ENCODE data around the gene SCN3A.
A peak's percentile ranks its signal among the peaks of the same experiment; 100 is the strongest.

Gene SCN3A

DNA sequence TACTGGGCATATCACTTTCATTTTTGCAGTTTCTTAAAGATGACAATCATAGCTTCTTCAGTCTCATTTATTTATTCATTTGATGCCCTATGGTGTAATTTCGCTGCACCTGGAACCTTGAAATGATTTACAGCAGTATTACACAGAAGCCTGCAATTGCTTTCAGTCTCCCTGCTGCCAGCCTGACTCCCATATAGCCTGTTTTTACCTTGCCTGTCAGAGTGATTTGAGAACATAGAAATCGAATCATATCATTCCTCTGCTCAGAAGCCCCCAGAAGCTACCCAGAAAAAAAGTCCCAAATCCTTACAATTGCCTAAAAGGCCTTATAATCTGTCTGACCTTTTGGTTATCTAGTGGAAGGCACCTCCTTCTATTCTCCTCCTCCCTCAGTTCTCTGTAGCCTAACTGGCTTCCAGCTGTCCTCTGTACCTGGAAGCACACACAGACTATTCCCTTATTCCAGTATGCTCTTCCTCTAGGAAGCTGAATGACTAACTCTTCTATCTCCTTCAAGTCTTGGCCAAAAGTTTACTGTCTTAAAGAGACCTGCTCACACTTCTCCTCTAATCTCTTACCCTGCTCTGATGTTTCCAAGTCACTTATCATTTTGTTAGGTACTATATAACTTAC is 12.6 kb downstream of the SCN3A start:
- no peak for DNase-seq

DNA sequence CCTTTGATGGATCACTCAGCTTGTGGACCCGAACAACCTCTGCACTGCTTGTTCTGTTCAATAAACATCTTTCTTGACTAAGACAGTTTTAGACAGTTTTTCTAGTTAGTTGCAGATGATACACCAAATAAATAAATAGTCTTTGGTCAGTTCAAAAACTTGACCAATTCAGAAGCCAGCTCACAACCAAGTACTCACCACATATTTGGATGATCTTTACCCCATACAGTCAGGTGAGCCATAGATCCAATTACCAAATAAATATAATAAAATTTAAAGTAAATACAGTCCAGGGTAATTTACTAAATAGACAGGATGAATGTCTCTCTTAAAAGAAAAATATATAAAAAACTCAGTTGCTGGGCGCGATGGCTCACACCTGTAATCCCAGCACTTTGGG is 18.2 kb downstream of the SCN3A start:
- no peak for DNase-seq

DNA sequence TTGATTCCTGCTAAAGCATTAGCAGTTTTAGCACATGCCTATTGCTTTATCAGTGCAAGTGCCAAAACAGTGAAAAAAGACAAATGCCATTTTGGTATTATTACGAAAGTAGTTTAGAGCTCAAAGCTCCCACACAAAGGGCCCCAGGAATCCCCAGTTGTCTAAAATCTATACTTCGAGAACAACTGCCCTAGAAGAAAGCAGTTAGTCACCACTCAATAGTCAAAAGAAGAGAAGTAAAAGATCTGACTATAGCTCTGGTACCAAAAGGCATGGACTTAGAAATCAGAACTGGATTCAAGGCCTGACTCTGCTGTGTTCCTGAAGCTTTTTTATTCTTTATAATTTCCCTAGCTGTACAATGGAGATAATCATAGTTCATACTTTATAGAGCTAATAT is 21.8 kb downstream of the SCN3A start:
- no peak for DNase-seq

DNA sequence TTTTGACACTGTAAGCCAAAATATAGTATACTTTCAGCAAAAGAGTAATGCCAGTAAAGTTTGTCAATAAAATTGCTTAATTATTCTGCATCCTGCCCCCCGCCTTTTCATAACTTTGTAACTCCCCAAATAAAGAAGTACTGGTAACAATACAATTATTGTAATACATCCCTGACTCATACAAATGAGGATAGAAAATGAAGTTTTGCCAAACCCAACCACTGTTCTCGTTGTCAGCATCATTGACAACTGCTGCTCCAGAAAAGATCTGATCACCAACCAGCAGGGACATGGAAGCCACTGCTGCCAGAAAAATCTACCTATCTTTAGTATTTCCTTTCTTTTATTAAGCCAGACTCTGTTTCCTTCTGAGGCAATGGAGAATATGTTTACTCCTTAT is 27.1 kb downstream of the SCN3A start:
- no peak for DNase-seq

DNA sequence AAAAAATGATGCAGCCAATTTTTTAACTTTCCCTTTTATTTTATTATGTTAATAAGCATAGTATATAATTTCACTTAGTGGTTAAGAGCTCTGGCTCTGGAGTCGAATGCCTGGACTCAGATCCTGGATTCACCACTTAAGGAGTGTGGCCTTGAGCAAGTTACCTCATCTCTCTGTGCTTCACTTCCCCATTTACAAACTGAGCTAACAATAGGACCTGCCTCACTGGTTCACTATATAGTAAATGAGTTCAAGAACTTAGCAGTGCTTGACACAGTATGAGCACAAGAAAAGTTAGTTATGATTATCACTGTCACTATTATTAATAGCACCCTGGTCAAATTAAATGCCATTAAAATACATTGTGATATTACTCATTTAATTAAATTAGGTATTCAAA is 30.6 kb downstream of the SCN3A start:
- no peak for DNase-seq

DNA sequence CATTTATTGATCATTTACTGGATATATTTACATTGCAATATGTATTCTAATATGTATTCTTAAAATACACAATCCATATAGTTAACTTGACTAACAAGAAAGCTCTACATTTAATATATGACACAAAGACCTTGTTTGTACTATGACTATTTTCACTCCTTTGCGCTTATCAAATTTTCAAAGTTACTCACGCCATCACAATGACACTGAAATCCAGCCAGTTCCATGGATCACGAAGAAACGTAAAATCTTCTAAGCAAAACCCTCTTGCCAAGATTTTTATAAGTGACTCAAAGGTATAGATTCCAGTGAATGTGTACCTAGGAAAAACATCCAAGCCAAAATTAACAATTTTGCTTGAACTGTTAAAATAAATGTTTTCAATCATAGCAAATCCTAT is 39.6 kb downstream of the SCN3A start:
- DNase-seq: no peak

DNA sequence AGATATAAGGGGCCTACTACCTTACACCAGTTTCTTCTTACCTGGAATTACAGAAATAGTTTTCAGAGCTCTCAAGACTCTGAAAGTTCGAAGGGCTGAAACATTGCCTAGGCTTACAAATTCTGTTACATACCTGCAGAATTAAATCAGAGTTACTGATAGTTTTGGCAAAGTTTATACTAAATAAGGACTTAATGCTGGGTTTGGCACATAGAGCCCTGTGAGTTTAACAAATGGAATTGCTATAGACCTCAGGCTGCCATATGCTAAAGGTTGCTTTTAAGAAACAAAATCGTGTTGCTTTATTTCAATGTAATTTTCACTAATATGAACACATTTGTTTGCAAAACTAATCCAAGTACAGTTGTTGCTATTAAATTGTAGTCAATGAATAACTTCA is 40.1 kb downstream of the SCN3A start:
- DNase-seq: no peak

DNA sequence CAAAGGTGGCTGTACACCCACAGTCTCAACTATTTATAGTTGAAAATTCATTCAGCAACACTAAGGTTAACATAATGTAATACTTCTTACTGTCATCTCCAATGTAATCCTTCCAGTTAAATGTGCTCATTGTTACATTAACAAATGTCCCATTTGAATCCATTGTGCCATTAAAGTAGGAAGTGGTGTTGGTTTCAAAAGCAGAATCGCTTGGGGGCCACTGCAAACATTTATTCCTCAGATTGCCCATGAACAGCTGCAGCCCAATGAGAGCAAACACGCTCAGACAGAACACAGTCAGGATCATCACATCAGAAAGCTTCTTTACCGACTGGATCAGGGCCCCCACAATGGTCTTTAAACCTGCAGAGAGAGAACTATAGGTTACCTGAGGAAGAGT is 41.4 kb downstream of the SCN3A start:
- DNase-seq: no peak

DNA sequence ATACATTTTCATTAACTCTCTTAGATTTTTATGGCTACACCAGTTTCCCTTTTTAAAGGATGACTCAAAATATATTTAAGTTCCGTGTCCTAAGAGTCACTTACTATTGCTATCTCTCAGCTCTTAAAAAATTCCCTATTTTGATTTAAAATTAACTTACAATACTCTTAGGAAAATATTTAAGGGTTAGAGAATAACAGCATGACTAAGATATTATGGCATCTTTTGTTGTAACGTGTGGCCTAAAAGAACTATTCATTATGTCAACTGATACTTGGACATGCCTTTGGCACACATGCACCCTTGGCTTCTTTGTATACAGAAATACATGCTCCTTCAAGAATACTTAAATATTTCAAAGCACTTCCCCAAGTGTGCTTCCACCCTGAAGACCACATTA is 42.3 kb downstream of the SCN3A start:
- no peak for DNase-seq

DNA sequence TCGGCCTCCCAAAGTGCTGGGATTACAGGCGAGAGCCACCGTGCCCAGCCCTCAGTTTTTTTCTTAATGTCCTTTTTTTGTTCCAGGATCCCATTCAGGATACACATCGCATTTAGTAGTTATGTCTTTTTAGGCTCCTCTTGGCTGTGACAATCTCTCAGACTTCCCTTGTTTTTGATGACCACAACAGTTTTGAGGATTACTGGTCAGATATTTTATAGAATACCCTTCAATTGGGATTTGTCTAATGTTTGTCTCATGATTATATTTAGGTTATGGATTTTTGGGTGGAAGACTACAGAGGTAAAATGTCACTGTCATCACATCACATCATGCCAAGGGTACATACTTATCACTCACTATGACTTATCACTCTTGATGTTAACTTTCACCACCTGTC is 46.7 kb downstream of the SCN3A start:
- no peak for DNase-seq

DNA sequence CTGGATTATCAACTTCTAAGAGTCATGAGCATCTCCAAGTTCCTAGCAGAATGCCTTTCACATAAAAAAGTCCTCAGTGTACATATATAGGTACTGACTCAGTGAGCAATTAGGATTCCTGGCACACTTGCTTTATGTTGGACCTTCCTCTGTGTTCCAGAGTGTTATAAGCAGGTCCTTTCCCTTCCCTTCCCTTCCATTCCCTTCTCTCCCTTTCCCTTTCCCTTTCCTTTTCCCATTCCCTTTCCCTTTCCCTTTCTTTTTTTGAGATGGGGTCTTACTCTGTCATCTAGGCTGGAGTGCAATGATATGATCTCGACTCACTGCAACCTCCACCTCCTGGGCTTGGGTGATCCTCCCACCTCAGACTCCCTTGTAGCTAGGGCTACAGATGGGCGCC is 48.7 kb downstream of the SCN3A start:
- no peak for DNase-seq

DNA sequence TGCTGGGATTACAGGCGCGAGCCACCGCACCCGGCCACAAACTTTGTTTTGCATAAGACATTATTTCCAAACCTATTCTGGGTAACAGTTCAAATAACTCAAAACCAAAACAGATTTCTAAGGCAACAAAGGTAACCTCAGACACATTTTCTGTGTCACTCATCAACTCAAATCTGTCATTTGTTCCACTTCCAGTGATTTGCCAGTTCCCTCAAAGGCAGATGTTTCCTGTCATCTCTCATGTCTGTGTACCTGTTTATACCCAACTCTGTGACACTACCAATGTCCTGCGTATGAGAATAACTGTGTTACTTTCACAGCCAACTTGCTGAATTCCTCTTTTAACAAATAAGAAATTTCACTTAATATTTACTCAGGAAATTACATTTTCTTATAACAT is 54.4 kb downstream of the SCN3A start:
- DNase-seq: peak in 1 of 5 experiments; percentile 0

DNA sequence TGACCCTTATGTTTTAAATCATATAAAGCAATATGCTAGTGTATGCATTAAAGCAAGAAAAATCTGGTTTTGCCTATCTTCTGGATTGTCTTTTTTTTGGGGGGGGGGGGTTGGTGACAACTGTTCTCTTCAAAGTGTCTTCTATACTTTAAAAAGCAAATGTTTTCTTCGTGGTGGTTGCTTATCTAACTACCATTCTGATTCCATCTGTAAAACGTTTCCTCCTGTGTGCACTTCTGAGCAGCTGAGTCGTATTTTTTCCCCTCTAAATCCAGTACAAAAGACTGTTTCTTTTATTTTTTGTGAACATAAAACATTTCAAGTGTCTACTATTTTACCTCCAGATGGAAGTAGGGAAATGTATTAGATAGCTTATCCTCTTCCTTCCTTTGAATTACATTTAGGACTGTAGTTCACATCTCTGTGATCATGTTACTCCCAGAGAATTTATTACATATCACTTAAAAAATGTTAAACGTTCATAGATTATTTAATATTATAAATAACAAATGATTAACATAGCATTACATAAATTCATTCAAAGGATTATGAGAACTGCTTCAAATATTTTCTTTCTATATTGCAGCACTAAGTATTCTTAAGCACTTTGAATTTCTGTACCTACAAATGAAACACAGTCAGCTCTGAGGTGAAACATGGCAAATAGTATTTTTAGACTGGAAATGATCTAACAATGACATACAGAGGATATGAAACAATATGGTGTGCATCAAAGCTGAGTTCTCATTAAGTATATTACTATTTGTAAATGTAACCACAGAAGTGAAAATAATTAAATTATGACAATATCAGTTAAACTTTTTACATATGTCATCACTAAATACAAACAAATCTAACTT is 56.4 kb downstream of the SCN3A start:
- DNase-seq: no peak

DNA sequence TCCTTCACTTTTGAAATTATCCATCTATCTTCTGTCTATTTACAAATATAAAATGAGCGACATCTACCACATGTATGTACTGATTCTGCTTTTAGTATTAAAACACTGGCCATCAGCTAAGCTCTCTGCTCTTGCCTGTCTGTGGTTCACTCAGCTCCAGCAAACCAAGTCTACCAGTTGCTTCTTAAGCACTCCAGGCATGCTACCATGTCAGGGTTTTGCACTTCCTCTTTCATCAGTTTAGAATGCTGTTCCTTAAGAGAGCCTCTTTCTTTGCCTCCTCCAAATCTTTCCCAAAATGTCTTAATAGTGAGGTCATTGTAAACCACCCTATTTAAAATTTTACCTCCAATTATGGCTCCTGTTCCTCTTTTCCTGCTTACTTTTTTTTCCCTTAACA is 59.5 kb downstream of the SCN3A start:
- DNase-seq: no peak

DNA sequence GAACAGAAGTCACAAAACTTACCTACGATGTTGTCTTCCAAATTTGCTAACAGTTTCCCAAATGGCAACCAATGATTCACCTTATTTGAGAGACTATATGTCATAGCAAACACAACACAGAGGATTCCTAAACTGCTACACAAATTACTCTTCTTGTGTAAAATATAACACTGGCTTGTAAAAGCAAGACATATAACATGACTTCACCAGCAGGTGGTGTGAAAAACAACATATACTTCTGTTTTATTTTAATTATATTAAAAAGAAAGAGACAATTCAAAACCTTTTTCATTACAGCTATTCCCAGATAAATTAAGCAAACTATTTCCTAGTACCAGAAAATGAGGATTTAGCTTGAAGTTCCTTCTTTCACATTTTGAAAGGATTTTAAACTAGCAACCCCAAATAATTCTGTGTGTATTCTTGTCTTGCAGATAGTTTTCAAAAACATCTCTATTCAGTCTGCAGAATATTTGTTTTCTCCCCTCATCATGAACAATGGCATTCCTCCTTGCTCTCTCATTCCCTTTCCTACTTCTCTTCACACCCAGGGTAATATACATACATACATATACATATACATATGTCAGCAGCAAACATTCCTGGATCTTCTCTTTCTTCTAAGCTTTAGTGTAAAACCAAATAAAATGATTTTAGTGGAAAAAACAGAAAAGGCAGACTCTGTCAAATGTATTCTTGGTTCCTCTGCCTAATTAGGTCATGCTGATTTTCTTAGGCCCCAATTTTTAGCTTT is 62.1 kb downstream of the SCN3A start:
- DNase-seq: no peak

DNA sequence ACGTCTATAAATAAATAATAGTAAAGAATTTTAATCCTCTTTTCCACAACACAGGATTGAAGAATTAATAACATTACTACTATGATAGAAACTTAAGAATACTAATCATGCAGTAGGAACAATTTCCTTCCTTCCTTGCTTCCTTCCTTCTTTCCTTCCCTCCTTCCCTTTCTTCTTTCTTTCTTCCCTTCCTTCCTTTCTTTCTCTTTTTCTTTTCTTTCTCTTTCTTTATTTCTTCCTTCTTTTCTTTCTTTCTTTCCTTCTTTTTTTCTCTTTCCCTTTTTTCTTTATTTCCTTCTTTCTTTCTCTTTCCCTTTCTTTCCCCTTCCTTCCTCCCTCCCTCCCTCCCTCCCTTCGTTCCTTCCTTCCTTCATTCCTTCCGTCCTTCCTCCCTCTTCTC is 77.6 kb downstream of the SCN3A start:
- no peak for DNase-seq

DNA sequence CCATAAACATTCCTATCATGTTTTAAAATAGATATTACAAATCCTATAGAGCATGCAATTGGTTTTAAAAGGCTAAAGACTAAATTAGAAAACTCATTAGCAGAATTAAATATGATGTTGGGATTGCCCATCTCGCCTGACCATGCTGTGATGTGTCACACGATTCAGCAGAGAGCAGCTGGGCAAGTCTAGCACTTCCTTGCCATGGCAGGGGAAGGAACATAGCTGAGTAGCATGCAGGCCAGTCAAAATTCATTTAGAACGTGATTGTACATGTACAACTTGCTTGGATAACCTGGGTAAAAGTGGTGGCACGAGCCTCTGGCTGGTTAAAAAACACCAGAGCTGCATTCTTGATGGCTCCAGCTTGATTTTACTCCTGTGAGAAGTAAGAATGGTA is 81.3 kb downstream of the SCN3A start:
- no peak for DNase-seq

DNA sequence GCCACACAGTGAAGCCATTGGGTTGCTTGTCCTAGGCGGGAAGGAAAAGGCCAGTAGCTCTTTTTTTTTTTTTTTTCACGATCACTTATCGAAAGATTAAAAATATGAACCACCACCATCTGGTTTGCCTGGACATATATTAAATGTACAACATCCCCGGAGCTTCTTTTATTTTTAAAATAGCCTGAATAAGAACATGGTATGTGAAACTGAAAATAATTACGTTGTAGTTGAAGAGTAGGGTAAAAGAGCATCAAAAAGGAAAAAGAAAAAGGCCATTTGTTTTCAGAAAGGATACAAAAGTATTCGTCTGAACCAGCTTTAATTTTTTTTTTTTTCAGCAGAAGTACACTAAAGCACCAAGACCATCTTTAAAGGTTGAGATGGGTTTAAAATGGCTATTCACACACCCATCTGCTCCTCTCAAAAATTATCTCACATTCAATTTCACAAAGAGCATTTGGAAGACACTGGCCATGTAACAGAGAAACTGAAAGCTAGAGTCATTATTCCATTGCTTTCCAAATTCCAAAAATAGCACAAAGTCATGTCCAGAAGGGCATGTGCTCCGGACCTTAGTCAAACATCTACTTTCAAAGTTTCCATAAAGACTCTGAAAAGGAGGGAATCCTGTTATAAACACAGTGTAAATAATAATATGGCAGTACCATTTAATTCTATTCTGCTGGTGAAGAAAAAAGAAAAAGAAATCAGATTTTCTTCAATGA is 82.9 kb downstream of the SCN3A start:
- DNase-seq: no peak

DNA sequence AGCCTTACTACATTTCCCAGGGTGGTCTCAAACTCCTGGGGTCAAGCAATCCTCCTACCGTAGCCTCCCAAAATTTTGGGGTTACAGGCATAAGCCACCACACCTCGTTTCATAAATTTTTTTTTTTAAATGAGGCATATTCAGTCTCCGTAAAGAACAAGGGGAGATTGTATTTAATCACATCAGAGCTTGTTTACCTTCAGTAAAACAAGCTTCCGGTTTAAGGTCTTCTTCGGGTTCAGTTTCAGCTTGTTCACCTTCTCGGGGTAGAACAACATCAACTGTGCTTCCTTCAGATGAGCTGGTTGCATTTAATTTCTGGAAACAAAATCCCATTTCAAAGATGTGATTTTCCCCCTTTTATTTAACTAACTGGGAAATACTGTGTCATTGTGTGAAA is 88.6 kb downstream of the SCN3A start:
- DNase-seq: no peak

DNA sequence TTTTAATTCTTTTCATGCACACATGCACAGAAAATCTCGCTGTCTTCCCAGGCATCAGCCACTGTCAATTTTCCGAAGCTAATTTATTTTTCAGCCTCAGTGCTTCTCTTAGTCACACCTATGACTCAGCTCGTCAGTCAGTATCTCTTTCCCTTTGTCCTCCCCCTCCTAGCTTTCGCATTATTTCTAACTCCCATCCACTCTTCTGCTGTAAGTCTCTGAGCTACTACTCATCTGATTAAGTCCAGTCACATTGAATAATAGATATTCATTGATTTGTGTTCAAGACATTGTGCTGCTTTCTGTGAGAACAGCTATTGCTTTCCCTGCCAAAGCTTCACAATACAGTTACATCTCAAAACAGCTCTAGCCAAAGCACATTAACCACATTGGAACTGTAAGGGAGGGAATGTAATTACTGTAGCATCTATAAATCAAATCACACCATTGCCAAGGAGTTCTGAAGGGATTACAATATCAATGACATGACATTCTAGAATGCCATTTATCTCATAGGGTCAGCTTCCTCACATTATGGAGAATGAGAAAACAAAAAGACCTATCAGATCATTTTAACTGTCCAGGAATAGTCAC is 89.4 kb downstream of the SCN3A start:
- no peak for DNase-seq

DNA sequence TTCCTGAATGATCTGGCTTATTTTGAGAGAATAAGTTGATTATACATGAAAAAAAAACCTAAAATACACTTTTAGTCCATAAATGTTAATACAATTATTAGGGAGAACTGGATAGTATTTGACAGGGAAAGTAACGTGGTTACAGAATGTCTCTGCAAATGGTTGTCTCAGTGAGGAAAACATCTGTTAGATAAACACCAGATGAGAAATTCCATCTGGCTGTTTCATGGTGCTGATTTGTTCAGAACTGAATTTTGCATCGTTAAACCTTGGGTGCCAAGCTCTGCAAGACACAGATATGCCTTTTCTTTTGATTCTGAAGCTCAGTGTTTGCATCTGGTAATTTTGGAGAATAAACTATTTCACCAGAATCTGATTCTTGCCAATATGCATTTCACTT is 90.4 kb downstream of the SCN3A start:
- DNase-seq: no peak

DNA sequence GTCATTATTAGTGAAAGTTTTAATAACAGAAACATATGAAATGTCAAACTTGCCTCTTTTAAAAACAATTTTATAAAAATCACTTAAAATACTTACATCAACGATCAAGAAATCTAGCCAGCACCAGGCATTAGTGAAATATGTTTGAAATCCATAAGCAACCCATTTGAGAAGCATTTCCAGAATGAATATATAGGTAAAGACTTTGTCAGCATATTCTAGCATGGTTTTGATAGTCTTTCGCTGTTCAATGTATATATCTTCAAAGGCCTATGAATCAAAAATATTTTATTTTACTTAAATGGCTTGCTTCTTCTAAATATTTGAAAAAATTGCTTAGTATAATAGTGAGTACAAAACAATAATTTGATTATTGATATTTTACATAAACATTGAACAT is 91.1 kb downstream of the SCN3A start:
- DNase-seq: no peak

DNA sequence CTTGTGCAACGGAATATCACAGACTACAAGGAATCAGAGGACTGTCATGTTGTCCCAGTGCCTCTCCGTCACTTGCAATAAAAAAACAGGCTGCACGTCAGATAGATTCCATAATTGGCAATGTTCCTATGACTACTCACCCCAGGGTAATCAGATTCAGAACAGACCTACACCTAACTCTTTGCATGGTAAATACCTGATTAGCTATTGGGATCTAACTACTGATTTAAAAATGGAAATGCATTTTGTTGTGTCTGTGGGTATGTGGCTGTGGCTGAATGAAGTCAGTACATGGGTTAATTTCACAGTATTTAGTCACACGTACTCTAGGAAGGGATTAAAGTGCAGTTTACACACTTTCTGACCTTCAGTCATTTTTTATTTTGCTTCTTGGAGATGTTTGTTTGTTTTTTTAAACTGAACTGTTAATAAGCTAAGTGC is 91.7 kb downstream of the SCN3A start:
- DNase-seq: no peak
